BJ (cell line): ENCODE results near the gene ONECUT1. TPM values are rescaled to one million over a fixed set of nuclear protein-coding genes. Genes with fewer than 3 reads are reported as not detected.

ENCODE experiments used
- CTCF ChIA-PET: fragments of 350-600 bp; formaldehyde crosslinking; extraction: SDS; loops from one replicate; lab custom pipeline; 2021; ENCODE audit warnings: antibody characterized with exemption, inconsistent platforms; lab: Yijun Ruan, JAX
- POLR2A ChIA-PET: fragments of 300-600 bp; sonication (Branson Sonifier 250); formaldehyde crosslinking; extraction: SDS; loops from one replicate; lab custom pipeline; 2021; ENCODE audit warnings: antibody characterized with exemption; lab: Charles Lee
- DNase-seq: peaks from one replicate; pipeline ENCODE4 v3.0.0-alpha.2; 2011; ENCODE audit warnings: low read depth
- H3K27me3 ChIP-seq: 2 replicates; pipeline ENCODE4 v1.6.0; 2011; ENCODE audit warnings: low read length; ENCODE audit not compliant: control insufficient read depth, insufficient read depth
- H3K36me3 ChIP-seq: 2 replicates; pipeline ENCODE4 v1.5.1; 2011; ENCODE audit warnings: low read length; ENCODE audit not compliant: control insufficient read depth, insufficient read depth
- H3K4me3 ChIP-seq: 2 replicates; pipeline ENCODE4 v1.5.1; 2011; ENCODE audit warnings: low read depth, mild to moderate bottlenecking, control low read depth, low read length
- polyA plus RNA-seq: library from polyadenylated mRNA; depleted of rRNA; stranded (reverse); fragments of >200 nt; gene quantifications from 2 replicates; pipeline ENCODE4 v1.2.3, GENCODE V29; 2011
- TF ChIP-seq, protein P1 (sequence below): IDR thresholded peaks from 2 replicates; pipeline ENCODE4 v1.5.1; 2011; ENCODE audit warnings: low read depth, mild to moderate bottlenecking, control low read depth, inconsistent platforms, low read length, moderate library complexity; ENCODE audit not compliant: insufficient read depth

The ONECUT1 gene
- polyA plus RNA-seq, 1 experiment: not detected

DNA sequence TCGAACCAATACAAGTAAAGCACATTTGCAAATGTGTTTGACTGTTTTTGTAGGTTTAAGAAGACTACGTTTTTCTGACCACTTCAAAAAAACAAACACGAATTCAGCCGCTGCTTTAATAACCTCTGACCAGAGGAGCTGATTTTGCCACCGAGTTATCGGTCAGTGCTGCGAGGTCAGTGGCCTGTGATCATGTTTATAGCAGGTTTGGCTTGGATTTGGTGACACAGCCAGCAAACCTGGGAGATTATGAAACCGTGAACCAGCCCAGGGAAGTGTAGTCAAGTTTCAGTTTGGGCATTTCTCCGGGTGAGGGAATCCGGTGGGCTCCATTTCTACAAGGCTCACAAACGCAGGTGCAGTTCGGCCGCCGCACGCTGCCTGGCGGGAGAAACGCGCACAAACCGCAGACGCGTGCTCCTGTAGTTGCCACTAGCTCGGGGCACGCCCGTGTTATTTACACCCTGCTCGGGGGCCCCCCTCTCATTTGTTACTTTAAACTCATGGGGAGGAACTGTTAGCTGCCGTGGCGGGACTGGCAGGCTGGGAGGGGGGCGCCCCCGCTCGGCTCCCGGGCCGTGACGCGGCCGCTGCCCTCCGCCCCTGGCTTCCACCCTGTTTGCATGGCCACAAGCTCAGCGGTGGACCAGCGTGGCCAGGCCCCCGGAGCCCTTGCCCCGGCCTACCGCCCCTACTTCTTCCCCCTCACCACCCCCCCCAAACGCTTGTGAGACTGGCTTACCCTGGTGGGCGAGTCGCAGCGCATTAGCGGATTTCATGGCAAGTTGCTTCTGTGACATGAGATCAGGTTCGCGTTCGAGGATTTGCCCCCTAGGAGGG is 13.6 kb upstream of the ONECUT1 start:
- no peak for DNase-seq
- H3K4me3 ChIP-seq: no peak overlapping the region
- TF ChIP-seq, protein P1, sequence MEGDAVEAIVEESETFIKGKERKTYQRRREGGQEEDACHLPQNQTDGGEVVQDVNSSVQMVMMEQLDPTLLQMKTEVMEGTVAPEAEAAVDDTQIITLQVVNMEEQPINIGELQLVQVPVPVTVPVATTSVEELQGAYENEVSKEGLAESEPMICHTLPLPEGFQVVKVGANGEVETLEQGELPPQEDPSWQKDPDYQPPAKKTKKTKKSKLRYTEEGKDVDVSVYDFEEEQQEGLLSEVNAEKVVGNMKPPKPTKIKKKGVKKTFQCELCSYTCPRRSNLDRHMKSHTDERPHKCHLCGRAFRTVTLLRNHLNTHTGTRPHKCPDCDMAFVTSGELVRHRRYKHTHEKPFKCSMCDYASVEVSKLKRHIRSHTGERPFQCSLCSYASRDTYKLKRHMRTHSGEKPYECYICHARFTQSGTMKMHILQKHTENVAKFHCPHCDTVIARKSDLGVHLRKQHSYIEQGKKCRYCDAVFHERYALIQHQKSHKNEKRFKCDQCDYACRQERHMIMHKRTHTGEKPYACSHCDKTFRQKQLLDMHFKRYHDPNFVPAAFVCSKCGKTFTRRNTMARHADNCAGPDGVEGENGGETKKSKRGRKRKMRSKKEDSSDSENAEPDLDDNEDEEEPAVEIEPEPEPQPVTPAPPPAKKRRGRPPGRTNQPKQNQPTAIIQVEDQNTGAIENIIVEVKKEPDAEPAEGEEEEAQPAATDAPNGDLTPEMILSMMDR: no peak
- peaks cover 66% of the 10 kb centered on the region for H3K27me3 ChIP-seq
- POLR2A ChIA-PET: interaction anchor here (0.7 kb wide), 1 partner anchor 1773 kb away, joined by 3 read pairs; no protein-coding TSS in a partner anchor
- no peaks in the 10 kb centered on the region for H3K36me3 ChIP-seq
- CTCF ChIA-PET: no interaction called here

DNA sequence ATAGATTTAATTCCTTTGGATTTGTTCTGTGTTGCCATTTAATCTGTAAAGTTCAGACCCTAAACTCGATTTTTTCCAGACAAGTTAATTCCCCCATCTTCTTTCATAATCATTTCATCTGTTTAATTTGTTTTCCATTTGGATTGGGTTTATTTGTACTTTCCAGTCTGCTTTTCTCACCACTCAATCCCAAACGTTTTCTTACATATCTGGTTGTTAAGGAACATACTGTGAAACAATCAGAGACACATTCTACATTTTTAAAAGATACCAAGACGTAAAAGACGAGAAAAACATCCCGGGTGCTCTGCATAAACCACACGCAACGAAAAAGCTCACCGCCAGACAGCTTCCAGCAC is 13.0 kb upstream of the ONECUT1 start:
- ChIA-PET CTCF (no interaction called here), POLR2A (no interaction called here)
- no peak overlapping the region for H3K4me3 ChIP-seq
- H3K36me3 ChIP-seq: no peaks in the 10 kb centered on the region
- DNase-seq: no peak
- H3K27me3 ChIP-seq: peaks cover 71% of the 10 kb centered on the region
- TF ChIP-seq, protein P1: no peak

DNA sequence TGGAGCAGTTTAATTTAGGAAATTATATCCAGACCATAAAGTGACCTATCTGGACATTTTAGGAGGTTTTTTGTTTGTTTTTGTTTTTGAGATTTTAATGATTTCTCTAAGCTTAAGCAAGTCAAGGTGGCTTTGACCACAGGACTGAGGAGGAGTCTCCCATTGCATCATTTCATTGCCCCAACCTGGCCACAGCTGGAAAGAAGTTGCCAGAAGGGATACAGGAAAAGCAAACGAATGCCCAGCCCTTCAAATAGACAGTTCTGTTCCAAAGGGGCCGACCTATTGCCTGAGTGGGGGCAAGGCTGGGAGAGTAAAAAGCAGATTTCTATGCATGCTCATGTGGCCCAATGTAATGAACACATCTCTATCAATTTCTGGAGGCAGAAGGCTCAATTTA is 12.0 kb upstream of the ONECUT1 start:
- no peaks in the 10 kb centered on the region for H3K36me3 ChIP-seq
- no peak for DNase-seq
- TF ChIP-seq, protein P1: no peak
- ChIA-PET CTCF (no interaction called here), POLR2A (no interaction called here)
- H3K27me3 ChIP-seq: peaks cover 75% of the 10 kb centered on the region
- no peak overlapping the region for H3K4me3 ChIP-seq

DNA sequence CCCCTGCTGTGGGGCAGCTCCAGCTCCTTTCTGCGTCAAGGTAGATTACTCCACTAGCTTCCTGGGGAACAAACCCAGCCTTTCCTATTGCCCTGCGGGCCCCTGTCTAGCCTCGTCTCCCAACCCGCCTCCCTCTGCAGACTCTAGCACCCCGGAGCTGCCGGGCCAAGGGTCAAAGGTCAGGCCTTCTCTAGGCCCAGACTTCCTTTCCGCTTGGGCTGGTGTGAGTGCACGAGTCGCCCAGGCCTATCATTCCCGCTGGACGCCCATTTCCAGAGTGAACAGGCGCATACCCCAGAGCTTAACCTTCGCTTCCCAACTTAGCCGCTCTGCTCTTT is 11.6 kb upstream of the ONECUT1 start:
- Histone ChIP-seq H3K27me3 (peaks cover 77% of the 10 kb centered on the region), H3K36me3 (no peaks in the 10 kb centered on the region), H3K4me3 (no peak overlapping the region)
- DNase-seq: no peak
- POLR2A ChIA-PET: no interaction called here
- CTCF ChIA-PET: no interaction called here
- TF ChIP-seq, protein P1: no peak

DNA sequence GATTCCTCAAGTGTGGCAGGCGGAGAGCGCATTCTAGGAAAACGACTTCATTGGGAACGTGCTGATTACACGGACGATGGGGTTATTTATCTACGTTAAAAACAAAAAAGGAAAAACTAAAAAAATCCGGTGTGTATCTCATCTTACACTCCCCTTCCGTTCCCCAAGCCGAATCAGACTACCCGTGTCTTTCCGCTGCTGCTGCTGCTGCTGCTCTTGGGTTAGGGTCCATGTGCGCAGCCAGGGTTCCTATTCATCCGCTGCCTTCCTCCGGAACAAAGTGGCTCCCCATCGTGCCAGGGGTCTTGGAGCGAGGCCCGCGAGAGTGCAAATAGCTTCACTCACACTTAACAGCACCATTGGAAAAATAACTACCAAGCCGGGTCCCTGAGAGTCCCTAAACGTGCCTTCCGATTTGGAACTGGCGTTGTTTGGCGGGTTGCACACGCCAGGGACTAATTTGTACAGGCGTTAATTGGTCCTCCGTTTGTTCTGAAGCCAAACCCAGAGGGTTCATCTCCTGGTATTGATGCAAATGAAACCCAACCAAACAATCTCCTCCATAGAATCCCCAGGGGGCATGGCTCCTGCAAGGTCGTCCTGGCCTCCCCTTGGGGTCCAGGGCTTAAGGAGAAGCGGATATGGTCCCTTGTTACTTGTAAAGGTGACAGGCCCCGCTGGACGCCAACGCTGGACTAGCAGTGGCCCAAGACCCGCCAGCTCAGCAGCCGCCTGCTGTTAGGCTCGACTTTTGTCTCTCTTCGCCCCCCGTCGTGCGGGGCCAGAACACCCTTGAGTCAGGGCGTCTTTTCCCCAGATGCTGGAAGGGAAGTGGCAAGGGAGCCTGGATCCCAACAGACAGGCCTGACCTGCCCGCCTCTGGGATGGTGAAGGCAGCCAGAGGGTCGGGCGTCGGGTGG is 11.0 kb upstream of the ONECUT1 start:
- ChIA-PET CTCF (no interaction called here), POLR2A (no interaction called here)
- TF ChIP-seq, protein P1: no peak

More for the DNA sequence above, 11.0 kb upstream of the ONECUT1 start:
- no peak overlapping the region for H3K4me3 ChIP-seq
- DNase-seq: no peak
- no peaks in the 10 kb centered on the region for H3K36me3 ChIP-seq
- peaks cover 79% of the 10 kb centered on the region for H3K27me3 ChIP-seq
